GM06990 (cell line): ENCODE results near the gene NAGLU.
A peak's percentile ranks its signal among the peaks of the same experiment; 100 is the strongest.

Experiments
- DNase-seq: peaks from one replicate; pipeline ENCODE4 v3.0.0-alpha.2; 2011; ENCODE audit not compliant: insufficient read length; ENCODE audit errors: extremely low read depth
- H3K27me3 ChIP-seq: replicated peaks from 2 replicates; pipeline ENCODE4 v1.6.0; 2011; ENCODE audit warnings: low read length; ENCODE audit not compliant: control insufficient read depth, insufficient read depth
- H3K36me3 ChIP-seq: 2 replicates; pipeline ENCODE4 v1.5.1; 2011; ENCODE audit warnings: low read length; ENCODE audit not compliant: control insufficient read depth, insufficient read depth
- H3K4me3 ChIP-seq: replicated peaks from 2 replicates; pipeline ENCODE4 v1.5.1; 2011; ENCODE audit warnings: low read depth, mild to moderate bottlenecking, control low read depth, low read length
- CTCF ChIP-seq: IDR thresholded peaks from 2 replicates; pipeline ENCODE4 v1.5.1; 2011; ENCODE audit warnings: low read length, control low read depth, mild to moderate bottlenecking, inconsistent platforms; ENCODE audit not compliant: insufficient read depth, poor library complexity, severe bottlenecking

NAGLU gene

DNA sequence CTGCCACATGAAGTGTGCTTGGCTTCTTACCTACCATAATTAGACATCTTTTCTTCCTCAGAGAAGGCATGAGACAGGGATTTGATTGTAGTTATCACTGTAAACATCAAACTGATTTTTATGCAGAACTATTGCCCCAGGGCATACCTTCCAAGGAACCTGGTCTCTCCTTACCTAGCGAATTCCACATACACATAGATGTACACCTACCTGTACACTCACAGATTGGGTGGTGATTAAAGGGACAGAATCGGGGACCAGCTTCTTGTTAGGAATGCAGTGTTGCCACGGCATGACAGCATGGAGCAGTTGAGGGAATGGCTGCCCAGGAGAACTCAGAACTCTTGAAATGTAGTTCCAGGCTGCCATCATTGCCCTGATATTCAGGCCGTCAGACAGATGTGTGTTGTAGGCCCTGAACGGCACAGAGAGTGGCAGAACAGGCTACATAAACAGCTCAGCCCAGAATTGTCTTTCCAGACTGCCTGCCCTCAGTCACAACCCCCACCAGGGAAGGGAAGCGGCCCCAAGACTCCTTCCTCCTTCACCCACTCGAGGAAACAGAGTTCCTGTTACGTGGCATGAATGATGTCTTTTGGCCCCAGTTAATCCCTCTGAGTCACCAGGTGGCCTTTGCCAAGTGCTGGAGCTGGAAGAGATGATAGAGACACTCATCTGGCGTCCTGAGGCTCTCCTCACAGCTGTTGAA is 17.8 kb upstream of the NAGLU start:
- no peak overlapping the region for H3K4me3 ChIP-seq
- TF ChIP-seq CTCF = no peak
- no peak for DNase-seq
- H3K27me3 ChIP-seq = no peaks in the 10 kb centered on the region
- peaks cover 47% of the 10 kb centered on the region for H3K36me3 ChIP-seq

GRCh38 chr17:42518755-42519545 is 17.1 kb upstream of the NAGLU start:
- no peak for TF ChIP-seq CTCF
- H3K36me3 ChIP-seq = peaks cover 43% of the 10 kb centered on the region
- H3K27me3 ChIP-seq = no peaks in the 10 kb centered on the region
- no peak for DNase-seq
- no peak overlapping the region for H3K4me3 ChIP-seq

DNA sequence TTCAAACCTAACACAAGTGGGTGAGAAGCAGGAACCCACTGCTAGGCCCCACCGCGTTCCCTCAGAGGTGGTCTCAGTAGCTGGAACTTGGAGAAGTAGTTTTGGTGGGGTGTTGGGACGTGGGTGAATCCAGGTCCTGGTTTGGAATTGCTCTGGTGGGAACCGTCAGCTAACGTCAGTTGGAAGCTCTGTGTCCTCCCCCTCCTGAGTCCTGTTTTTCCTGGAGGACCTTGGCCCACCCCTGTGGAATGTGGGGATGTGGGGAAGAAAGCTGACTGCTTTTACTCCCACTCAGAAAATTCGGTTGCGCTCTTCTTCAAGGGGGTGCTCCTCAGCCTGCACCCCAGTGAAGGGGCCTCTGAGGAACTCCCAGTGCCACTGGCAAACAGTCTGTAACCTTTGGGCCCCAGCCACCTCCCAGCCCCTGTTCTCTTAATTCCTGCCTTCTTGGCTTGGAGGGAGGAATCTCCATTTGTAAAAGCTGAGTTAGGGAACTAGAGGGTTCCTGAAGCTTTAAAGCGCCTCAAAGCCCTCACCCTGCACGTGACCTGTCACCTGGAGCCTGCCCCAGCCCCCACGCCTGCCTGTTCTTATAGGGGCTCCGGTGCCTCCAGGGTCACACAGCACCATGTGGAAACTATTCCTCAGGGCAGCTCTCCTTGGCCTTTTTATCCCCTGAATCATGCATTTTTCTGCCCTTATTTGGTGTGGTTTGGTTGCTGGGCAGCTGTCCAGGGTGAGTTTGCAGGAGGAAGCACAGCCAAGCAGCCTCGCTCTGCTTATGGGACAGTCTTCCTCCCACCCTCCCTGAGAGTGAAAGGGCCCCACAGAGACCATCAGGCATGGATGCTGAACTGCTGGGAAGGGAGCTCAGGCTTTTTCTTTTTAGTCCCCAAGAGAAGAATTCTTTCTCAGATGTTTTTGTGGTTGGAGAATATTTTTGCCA is 16.2 kb upstream of the NAGLU start:
- TF ChIP-seq CTCF = no peak
- no peak for DNase-seq
- Histone ChIP-seq H3K4me3 (no peak overlapping the region), H3K36me3 (peaks cover 37% of the 10 kb centered on the region), H3K27me3 (no peaks in the 10 kb centered on the region)

GRCh38 chr17:42520540-42520951 is 15.5 kb upstream of the NAGLU start:
- no peak for DNase-seq
- H3K27me3 ChIP-seq = no peaks in the 10 kb centered on the region
- TF ChIP-seq CTCF = peak; percentile 47
- H3K4me3 ChIP-seq = no peak overlapping the region
- H3K36me3 ChIP-seq = peaks cover 37% of the 10 kb centered on the region

DNA sequence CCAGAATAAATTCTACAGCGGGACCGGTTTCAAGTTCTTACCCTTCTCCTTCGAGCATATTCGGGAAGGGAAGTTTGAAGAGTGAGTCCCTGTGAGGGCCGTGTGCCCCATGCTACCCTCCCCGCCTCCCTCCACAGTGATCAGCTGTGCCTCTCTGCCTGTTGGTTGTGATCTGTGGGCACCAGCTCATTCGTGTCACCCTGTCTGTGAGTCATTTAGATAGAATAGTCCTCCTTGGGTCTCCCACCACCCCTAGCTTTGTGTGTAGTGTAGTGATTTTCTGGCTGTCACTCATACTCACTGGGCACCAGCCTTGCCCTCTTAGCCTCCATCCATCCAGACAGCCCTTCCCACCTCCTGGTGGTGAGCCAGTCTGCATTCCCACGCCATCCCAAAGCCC is 15.0 kb upstream of the NAGLU start:
- no peak for TF ChIP-seq CTCF
- H3K36me3 ChIP-seq = peaks cover 36% of the 10 kb centered on the region
- no peak overlapping the region for H3K4me3 ChIP-seq
- H3K27me3 ChIP-seq = no peaks in the 10 kb centered on the region
- DNase-seq = no peak
